ENCODE data around the gene NT5E. TPM values are rescaled to one million over a fixed set of nuclear protein-coding genes. Genes with fewer than 3 reads are reported as not detected.

The NT5E gene
- total RNA-seq: 101 and 109 TPM in 2 replicates

DNA sequence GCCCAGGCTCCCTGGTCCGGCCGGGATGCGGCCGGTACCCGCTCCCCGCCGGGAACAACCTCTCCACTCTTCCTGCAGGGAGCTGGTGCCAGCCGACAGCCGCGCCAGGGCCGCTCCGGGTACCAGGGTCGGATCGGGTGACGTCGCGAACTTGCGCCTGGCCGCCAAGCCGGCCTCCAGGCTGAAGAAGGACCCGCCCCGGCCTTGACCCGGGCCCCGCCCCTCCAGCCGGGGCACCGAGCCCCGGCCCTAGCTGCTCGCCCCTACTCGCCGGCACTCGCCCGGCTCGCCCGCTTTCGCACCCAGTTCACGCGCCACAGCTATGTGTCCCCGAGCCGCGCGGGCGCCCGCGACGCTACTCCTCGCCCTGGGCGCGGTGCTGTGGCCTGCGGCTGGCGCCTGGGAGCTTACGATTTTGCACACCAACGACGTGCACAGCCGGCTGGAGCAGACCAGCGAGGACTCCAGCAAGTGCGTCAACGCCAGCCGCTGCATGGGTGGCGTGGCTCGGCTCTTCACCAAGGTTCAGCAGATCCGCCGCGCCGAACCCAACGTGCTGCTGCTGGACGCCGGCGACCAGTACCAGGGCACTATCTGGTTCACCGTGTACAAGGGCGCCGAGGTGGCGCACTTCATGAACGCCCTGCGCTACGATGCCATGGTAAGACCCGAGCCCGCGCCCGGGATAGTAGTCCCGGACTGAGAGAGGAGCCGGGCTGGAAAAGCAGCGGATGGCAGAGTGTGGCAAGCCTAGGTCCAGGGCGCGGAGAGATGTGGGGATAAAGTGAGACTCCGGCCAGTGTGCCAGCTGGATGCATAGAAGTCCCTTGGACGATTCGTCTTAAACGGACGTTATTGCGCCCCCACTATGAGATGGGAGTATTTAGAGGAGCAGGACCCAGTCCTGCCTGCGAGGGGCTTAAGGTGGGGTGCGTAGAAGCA, at the start of gene NT5E:
Gene NT5E (plus strand): TSS at position 266 of the 942 bp plus-strand sequence. CDS start 57 bp downstream, at position 323.
- Histone ChIP-seq H3K36me3 (ENCODE audit: control insufficient read depth, insufficient read depth, low read length) (no peaks in the 10 kb centered on the region), H3K27me3 (ENCODE audit: control insufficient read depth, insufficient read depth, low read length) (no peaks in the 10 kb centered on the region), H3K4me3 (ENCODE audit: low read depth, low read length) (peak within 1 kb of the TSS; percentile 95)
- no peak for DNase-seq (ENCODE audit: low read depth)
- TF ChIP-seq, protein P1, sequence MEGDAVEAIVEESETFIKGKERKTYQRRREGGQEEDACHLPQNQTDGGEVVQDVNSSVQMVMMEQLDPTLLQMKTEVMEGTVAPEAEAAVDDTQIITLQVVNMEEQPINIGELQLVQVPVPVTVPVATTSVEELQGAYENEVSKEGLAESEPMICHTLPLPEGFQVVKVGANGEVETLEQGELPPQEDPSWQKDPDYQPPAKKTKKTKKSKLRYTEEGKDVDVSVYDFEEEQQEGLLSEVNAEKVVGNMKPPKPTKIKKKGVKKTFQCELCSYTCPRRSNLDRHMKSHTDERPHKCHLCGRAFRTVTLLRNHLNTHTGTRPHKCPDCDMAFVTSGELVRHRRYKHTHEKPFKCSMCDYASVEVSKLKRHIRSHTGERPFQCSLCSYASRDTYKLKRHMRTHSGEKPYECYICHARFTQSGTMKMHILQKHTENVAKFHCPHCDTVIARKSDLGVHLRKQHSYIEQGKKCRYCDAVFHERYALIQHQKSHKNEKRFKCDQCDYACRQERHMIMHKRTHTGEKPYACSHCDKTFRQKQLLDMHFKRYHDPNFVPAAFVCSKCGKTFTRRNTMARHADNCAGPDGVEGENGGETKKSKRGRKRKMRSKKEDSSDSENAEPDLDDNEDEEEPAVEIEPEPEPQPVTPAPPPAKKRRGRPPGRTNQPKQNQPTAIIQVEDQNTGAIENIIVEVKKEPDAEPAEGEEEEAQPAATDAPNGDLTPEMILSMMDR (IDR thresholded peaks at IDR 0.05; ENCODE audit: insufficient read depth, low read length, poor library complexity, severe bottlenecking): peak; percentile 4

DNA sequence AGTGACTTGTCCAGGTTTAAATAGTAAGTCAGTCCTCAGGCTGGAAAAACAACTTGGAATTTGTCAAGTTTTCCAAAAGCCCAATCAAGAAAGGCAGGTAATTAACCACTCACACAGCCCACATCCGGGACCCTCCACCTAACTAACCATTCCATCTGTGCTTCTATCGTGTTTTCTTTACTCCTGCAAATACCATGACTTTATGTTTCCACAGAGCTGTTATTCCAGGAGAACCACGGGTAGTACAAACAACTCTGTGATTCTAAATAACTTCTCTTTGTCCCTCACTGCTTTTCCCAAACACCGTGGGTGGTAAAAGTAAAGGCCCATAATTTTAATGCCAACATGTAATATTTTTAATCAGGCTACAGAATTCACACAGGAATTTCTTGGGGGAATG, 49.6 kb upstream of the NT5E start:
- H3K4me3 ChIP-seq (ENCODE audit: low read depth, low read length): no peak overlapping the region
- H3K36me3 ChIP-seq (ENCODE audit: control insufficient read depth, insufficient read depth, low read length): no peaks in the 10 kb centered on the region
- H3K27me3 ChIP-seq (ENCODE audit: control insufficient read depth, insufficient read depth, low read length): no peaks in the 10 kb centered on the region
- DNase-seq (ENCODE audit: low read depth): no peak
- TF ChIP-seq, protein P1 (IDR thresholded peaks at IDR 0.05; ENCODE audit: insufficient read depth, low read length, poor library complexity, severe bottlenecking): no peak

DNA sequence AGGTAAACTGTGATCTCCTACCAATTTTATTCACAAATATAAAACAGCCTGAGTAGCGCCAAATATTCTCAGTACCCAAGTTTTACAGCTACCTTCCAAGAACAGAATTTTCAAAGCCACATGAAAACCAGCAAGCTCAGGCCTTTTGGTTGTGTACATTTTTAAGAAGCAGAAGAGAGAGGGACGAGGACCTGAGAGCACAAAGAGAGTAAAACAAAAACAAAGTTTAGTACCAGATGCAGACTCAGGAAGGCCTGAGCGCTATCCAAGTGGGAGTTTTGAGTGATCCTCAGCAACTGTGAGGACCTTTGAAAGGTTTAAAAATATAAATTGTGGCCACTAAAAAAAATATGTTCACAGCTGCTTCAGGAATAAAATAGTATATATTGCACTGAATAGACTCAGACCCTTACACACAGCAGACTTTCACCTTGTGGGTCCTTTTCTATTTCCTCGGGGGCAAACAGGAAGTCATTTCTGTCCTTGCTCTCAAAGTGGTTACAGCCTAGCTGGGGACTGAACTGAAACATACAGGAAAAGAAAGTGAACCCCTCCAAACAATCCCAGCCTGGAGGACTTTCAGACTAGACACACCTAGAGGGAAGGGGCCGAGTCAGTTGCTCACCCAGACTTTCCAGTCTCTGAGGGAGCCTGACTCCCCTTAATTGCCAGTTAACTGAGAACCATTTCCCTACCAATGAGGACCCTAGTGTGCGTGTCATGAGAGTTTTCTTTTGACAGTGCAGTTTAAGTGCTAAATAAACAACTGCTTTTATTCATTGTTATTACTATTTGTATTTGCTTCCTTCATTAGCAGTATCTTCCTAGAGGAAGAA, 48.5 kb upstream of the NT5E start:
- DNase-seq (ENCODE audit: low read depth): no peak
- no peaks in the 10 kb centered on the region for H3K27me3 ChIP-seq (ENCODE audit: control insufficient read depth, insufficient read depth, low read length)
- TF ChIP-seq, protein P1 (IDR thresholded peaks at IDR 0.05; ENCODE audit: insufficient read depth, low read length, poor library complexity, severe bottlenecking): no peak

DNA sequence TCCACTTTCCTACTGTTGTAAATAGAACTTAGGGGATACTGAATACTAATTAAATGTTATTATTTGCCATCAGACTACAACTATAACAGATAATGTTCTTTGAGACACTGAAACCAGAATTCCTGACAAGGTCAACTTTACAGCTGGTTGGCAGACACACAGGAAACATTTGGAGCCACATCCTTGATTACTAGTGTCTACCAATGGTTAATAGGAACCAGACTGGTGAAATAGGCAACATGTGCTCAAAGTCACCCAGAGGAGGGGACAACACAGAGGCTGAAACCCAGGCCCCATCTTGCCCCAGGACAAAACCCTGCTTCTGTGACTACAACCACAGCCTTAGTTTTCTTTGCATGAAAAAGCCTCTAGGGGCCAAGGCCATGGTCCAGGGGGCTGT, 47.8 kb upstream of the NT5E start:
- DNase-seq (ENCODE audit: low read depth): no peak
- Histone ChIP-seq H3K4me3 (ENCODE audit: low read depth, low read length) (no peak overlapping the region), H3K27me3 (ENCODE audit: control insufficient read depth, insufficient read depth, low read length) (no peaks in the 10 kb centered on the region), H3K36me3 (ENCODE audit: control insufficient read depth, insufficient read depth, low read length) (no peaks in the 10 kb centered on the region)
- TF ChIP-seq, protein P1 (IDR thresholded peaks at IDR 0.05; ENCODE audit: insufficient read depth, low read length, poor library complexity, severe bottlenecking): no peak

More for the DNA sequence above, 48.5 kb upstream of the NT5E start:
- Histone ChIP-seq H3K36me3 (ENCODE audit: control insufficient read depth, insufficient read depth, low read length) (no peaks in the 10 kb centered on the region), H3K4me3 (ENCODE audit: low read depth, low read length) (no peak overlapping the region)

DNA sequence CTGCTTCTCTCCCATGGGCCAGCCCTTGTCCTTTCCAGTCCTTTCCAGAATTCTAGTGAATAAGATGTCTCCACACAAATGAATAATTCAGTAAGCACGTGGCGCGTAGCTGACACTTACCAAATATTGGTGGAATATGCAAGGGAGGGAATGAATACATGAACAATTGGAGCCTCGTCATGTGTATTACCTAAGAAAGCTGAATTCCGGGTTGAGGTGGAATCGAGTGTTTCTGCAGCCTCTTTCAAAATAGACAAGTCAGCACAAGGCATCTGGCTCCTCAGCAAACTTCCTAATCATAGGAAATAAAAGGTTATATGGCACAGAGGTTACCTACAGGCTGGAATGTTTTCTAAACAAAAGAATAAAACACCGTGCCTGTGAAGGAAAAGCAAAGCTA, 47.0 kb upstream of the NT5E start:
- Histone ChIP-seq H3K27me3 (ENCODE audit: control insufficient read depth, insufficient read depth, low read length) (no peaks in the 10 kb centered on the region), H3K36me3 (ENCODE audit: control insufficient read depth, insufficient read depth, low read length) (no peaks in the 10 kb centered on the region), H3K4me3 (ENCODE audit: low read depth, low read length) (no peak overlapping the region)
- TF ChIP-seq, protein P1 (IDR thresholded peaks at IDR 0.05; ENCODE audit: insufficient read depth, low read length, poor library complexity, severe bottlenecking): no peak
- DNase-seq (ENCODE audit: low read depth): no peak
